ENCODE data around the gene NTF3. TPM values are rescaled to one million over a fixed set of nuclear protein-coding genes. Genes with fewer than 3 reads are reported as not detected.
"Not testable (repeated sequence)": the region's sequence is repeated elsewhere in the genome, so short reads cannot be mapped to it uniquely, and the experiment has no call there.

The NTF3 gene
- total RNA-seq, 4 donors from 2014 or later = 0.69 to 9.8 (median 2.5) TPM

- Histone ChIP-seq H3K27me3 (peaks cover 3% of the 10 kb centered on the region), H3K9me3 (no peaks in the 10 kb centered on the region), H3K4me3 (no peak overlapping the region), H3K4me1 (no peaks in the 10 kb centered on the region), H3K36me3 (no peaks in the 10 kb centered on the region), H3K27ac (no peak overlapping the region)
- ATAC-seq = no peak
- TF ChIP-seq POLR2AphosphoS5 (IDR thresholded peaks at IDR 0.05) (no peak), EP300 (IDR thresholded peaks at IDR 0.05) (no peak), CTCF (IDR thresholded peaks at IDR 0.05) (no peak), POLR2A (IDR thresholded peaks at IDR 0.05) (no peak)
- WGBS, 2 donors (ENCODE audit: low coverage in 1 of 2) = 87 to 97% methylated on average over 5 to 10 of the region's 15 CpGs
These were observed 93.0 kb downstream of the NTF3 start for GRCh38 chr12:5524769-5525436.

GRCh38 chr12:5525783-5526367 is 94.0 kb downstream of the NTF3 start:
- no peak for ATAC-seq
- WGBS, 2 donors (ENCODE audit: low coverage in 1 of 2) = 70 to 85% methylated on average over 4 of the region's 4 CpGs
- H3K27me3 ChIP-seq = peaks cover 3% of the 10 kb centered on the region

GRCh38 chr12:5533368-5533767 is 101.5 kb downstream of the NTF3 start:
- no peak overlapping the region for H3K4me3 ChIP-seq
- H3K4me1 ChIP-seq = no peaks in the 10 kb centered on the region
- 0 to 76% methylated on average over 1 to 3 of the region's 3 CpGs for WGBS, 2 donors (ENCODE audit: low coverage in 1 of 2)
- H3K9me3 ChIP-seq = no peaks in the 10 kb centered on the region
- H3K27me3 ChIP-seq = peaks cover 3% of the 10 kb centered on the region
- no peak for TF ChIP-seq EP300 (IDR thresholded peaks at IDR 0.05)
- no peak for TF ChIP-seq POLR2AphosphoS5 (IDR thresholded peaks at IDR 0.05)
- TF ChIP-seq CTCF (IDR thresholded peaks at IDR 0.05) = no peak
- TF ChIP-seq POLR2A (IDR thresholded peaks at IDR 0.05) = no peak
- no peak for ATAC-seq
- H3K27ac ChIP-seq = no peak overlapping the region
- H3K36me3 ChIP-seq = no peaks in the 10 kb centered on the region

More at GRCh38 chr12:5525783-5526367, 94.0 kb downstream of the NTF3 start:
- TF ChIP-seq POLR2A (IDR thresholded peaks at IDR 0.05) = no peak
- TF ChIP-seq EP300 (IDR thresholded peaks at IDR 0.05) = no peak
- TF ChIP-seq POLR2AphosphoS5 (IDR thresholded peaks at IDR 0.05) = no peak
- H3K4me1 ChIP-seq = no peaks in the 10 kb centered on the region
- H3K4me3 ChIP-seq = no peak overlapping the region
- H3K9me3 ChIP-seq = no peaks in the 10 kb centered on the region
- no peak overlapping the region for H3K27ac ChIP-seq
- H3K36me3 ChIP-seq = no peaks in the 10 kb centered on the region

- 92 to 93% methylated on average over 5 to 7 of the region's 10 CpGs for WGBS, 2 donors (ENCODE audit: low coverage in 1 of 2)
- Histone ChIP-seq H3K27me3 (no peaks in the 10 kb centered on the region), H3K9me3 (no peaks in the 10 kb centered on the region), H3K4me3 (no peak overlapping the region), H3K27ac (no peak overlapping the region), H3K4me1 (no peaks in the 10 kb centered on the region), H3K36me3 (no peaks in the 10 kb centered on the region)
- no peak for ATAC-seq
- TF ChIP-seq POLR2A (IDR thresholded peaks at IDR 0.05) (no peak), EP300 (IDR thresholded peaks at IDR 0.05) (no peak), POLR2AphosphoS5 (IDR thresholded peaks at IDR 0.05) (no peak), CTCF (IDR thresholded peaks at IDR 0.05) (no peak)
These were observed 102.7 kb downstream of the NTF3 start for GRCh38 chr12:5534426-5535199.

GRCh38 chr12:5535541-5535940 is 103.6 kb downstream of the NTF3 start:
- Histone ChIP-seq H3K27ac (no peak overlapping the region), H3K36me3 (no peaks in the 10 kb centered on the region), H3K4me3 (no peak overlapping the region), H3K4me1 (no peaks in the 10 kb centered on the region), H3K9me3 (no peaks in the 10 kb centered on the region), H3K27me3 (no peaks in the 10 kb centered on the region)
- TF ChIP-seq POLR2A (IDR thresholded peaks at IDR 0.05) (no peak), POLR2AphosphoS5 (IDR thresholded peaks at IDR 0.05) (no peak), EP300 (IDR thresholded peaks at IDR 0.05) (no peak), CTCF (IDR thresholded peaks at IDR 0.05) (no peak)
- ATAC-seq = no peak
- WGBS, 2 donors (ENCODE audit: low coverage in 1 of 2) = 61 to 100% methylated on average over 3 of the region's 3 CpGs

- H3K36me3 ChIP-seq, H3K27ac ChIP-seq, H3K4me1 ChIP-seq, H3K4me3 ChIP-seq, H3K9me3 ChIP-seq, H3K27me3 ChIP-seq, ATAC-seq: not testable (repeated sequence)
- WGBS, 2 donors (ENCODE audit: low coverage in 1 of 2) = 35 to 59% methylated on average over 7 to 13 of the region's 13 CpGs
These were observed 105.2 kb downstream of the NTF3 start for GRCh38 chr12:5537026-5537615.
